Activated CD8-positive, alpha-beta memory T cell treated with anti-CD3 and anti-CD28 coated beads for 36 hours (primary cell): ENCODE measurements around the gene SIMC1. TPM values are rescaled to one million over a fixed set of nuclear protein-coding genes. Genes with fewer than 3 reads are reported as not detected.
"Not testable (repeated sequence)": the region's sequence is repeated elsewhere in the genome, so short reads cannot be mapped to it uniquely, and the experiment has no call there.

Source experiments
- CTCF ChIA-PET: fragments of 350-600 bp; sonication (Branson Sonifier 250); formaldehyde crosslinking; loops from one replicate; lab custom pipeline; 2021; ENCODE audit warnings: antibody characterized with exemption; lab: Charles Lee
- POLR2A ChIA-PET: fragments of 350-600 bp; sonication (Branson Sonifier 250); formaldehyde crosslinking; loops from one replicate; lab custom pipeline; 2021; ENCODE audit warnings: antibody characterized with exemption; lab: Charles Lee
- total RNA-seq, 2 experiments: library from RNA; stranded (reverse); gene quantifications; one replicate each; pipeline ENCODE4 v1.2.3, GENCODE V29; 2021

Gene SIMC1
- total RNA-seq, result 10 to 100 TPM; 22.5 to 24.5 TPM

GRCh38 chr5:176237971-176238644, at the start of gene SIMC1:
Gene SIMC1 (plus strand): TSS chr5:176238424. CDS start chr5:176238509, 85 bp downstream.
- CTCF ChIA-PET, result not testable (repeated sequence)

GRCh38 chr5:176188506-176189193, 49.6 kb upstream of the SIMC1 start:
- CTCF ChIA-PET, result no interaction called here
- POLR2A ChIA-PET, result no interaction called here

More at GRCh38 chr5:176237971-176238644, at the start of gene SIMC1:
- POLR2A ChIA-PET, result not testable (repeated sequence)

- ChIA-PET CTCF (no interaction called here), POLR2A (no interaction called here)
These were observed 48.4 kb upstream of the SIMC1 start for GRCh38 chr5:176189857-176190256.

GRCh38 chr5:176190886-176191755, 47.1 kb upstream of the SIMC1 start:
- ChIA-PET CTCF (no interaction called here), POLR2A (no interaction called here)

DNA sequence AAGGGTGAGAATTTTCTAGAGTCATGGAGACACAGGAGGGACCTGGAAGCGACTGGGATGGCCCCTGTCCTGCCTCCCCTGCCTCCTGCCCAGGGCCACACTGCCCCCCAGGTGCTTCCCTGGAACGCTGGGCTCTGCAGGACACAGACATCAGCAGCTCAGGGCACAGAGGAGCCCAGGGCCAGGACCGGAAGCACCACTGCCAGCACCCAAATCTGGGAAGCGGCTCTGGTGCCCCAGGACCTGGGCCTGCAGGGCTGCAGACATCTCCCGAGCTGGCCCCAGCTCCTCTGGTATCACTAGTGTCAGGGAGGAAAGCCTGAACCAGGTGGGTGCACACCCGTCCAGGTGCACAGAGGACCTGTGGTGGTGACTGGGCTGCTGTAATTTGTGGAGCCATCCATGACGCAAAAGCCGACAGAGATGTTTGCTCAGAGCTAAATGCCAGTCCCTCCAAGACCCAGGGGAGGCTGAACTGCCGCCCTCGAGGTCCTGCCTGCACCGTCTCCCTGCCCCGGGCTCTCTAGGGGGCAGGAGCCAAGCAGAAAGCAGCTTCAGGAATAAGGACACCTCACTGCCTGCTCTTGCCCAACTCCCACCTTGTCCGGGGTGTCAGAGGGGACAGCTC, 46.0 kb upstream of the SIMC1 start:
- POLR2A ChIA-PET, result no interaction called here
- CTCF ChIA-PET, result no interaction called here

- POLR2A ChIA-PET, CTCF ChIA-PET: not testable (repeated sequence)
These were observed 45.5 kb upstream of the SIMC1 start for GRCh38 chr5:176192722-176193117.

GRCh38 chr5:176193636-176194035, 44.6 kb upstream of the SIMC1 start:
- POLR2A ChIA-PET, result not testable (repeated sequence)

DNA sequence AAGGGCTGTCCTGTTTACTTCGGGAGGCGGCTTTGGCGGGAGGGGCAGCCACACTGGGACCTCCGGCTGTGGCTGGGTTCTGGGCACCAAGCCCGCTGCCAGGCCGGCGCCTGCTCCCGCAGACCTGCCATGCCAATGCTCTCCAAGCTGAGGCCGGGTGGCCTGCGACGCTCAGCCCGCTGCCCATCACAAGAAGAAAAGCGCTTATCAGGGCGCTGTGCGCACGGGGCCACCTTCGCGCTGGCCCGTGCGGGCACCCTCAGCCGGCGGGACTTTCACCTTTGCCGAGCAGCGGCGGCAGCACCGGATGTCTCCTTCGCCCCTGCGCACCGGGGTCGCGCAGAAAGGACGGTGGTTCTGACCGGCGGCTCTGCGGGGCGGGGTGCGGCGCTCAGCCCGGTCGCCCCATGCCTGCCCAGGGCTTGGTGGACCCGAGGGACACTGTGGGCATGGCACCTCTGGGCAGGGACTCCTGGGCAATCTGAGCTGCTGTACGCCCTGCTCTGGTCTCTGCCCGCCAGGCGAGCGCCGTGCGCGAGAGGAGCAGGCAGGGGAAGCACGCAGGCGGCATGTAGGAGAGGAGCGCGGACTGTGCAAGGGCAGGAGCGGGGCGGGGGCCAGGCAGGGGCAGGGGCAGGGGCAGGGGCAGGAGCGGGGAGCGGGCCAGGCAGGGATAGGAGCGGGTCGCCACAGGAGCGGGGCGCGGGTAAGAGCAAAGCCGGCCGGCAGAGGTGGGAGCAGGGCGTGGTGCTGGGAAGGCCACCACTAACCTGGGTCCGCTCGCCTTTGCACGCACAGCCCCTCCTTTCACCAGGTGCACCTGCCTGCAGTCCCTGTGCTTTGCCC, 43.8 kb upstream of the SIMC1 start:
- CTCF ChIA-PET, result not testable (repeated sequence)

More at GRCh38 chr5:176193636-176194035, 44.6 kb upstream of the SIMC1 start:
- CTCF ChIA-PET, result not testable (repeated sequence)

DNA sequence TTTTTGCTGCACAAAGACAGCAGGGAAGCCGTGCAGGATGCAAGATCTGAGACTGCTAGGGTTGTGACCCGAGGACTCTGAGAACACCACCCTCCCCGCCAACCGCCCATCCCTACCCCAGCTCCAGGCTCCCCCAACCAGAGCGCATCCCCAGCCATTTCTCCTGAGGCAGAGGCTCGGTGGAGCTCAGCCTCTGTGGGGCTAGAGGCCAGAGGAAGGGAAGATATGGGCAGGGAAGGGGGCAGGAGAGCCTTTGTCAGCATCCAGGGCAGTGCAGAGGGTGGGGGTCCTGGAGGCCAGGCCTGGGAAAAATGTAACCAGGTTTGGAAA, 43.2 kb upstream of the SIMC1 start:
- CTCF ChIA-PET, result not testable (repeated sequence)

More for the DNA sequence above, 43.8 kb upstream of the SIMC1 start:
- POLR2A ChIA-PET, result not testable (repeated sequence)

GRCh38 chr5:176195487-176196207, 42.6 kb upstream of the SIMC1 start:
- CTCF ChIA-PET, POLR2A ChIA-PET: not testable (repeated sequence)

More for the DNA sequence above, 43.2 kb upstream of the SIMC1 start:
- POLR2A ChIA-PET, result not testable (repeated sequence)

- POLR2A ChIA-PET, CTCF ChIA-PET: not testable (repeated sequence)
These were observed 41.4 kb upstream of the SIMC1 start for GRCh38 chr5:176196781-176197180.

DNA sequence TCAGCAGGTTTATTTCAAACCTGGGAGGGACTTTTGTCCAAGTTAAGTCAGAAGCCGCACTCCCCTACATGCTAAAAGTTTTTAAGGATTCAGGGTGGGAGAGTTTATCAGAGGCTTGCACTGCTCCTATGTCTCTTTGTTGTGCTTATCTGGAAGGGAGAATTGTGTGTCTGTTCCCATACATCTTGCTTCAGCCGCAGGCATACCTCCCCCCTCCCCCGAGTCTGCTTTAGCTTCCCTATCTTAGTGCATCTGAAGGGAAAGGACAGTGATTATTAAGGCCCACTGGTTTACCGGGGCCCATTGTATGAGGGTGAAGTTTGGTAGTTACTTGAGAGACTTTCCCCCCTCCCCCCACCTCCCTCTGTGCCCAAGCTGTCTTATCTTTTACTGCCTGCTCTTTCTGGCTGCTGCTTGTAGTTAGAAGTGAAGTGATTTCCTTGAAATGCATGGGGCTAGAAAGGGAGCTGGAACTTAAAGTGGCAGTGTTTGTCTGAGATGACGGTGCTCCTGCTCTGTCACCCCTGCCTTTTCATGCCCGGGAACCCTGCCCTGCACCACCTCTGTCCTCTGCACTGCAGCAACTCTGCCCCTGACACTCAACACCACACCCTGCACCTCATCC, 40.9 kb upstream of the SIMC1 start:
- POLR2A ChIA-PET, CTCF ChIA-PET: not testable (repeated sequence)

DNA sequence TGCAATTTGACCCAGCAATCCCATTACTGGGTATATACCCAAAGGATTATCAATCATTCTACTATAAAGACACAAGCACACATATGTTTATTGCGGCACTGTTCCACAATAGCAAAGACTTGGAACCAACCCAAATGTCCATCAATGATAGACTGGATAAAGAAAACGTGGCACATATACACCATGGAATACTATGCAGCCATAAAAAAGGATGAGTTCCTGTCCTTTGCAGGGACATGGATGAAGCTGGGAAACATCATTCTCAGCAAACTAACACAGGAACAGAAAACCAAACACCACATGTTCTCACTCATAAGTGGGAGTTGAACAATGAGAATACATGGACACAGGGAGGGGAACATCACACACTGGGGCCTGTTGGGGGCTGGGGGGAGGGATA, 39.9 kb upstream of the SIMC1 start:
- CTCF ChIA-PET, POLR2A ChIA-PET: not testable (repeated sequence)

- POLR2A ChIA-PET, CTCF ChIA-PET: not testable (repeated sequence)
These were observed 39.1 kb upstream of the SIMC1 start for GRCh38 chr5:176198991-176199733.

DNA sequence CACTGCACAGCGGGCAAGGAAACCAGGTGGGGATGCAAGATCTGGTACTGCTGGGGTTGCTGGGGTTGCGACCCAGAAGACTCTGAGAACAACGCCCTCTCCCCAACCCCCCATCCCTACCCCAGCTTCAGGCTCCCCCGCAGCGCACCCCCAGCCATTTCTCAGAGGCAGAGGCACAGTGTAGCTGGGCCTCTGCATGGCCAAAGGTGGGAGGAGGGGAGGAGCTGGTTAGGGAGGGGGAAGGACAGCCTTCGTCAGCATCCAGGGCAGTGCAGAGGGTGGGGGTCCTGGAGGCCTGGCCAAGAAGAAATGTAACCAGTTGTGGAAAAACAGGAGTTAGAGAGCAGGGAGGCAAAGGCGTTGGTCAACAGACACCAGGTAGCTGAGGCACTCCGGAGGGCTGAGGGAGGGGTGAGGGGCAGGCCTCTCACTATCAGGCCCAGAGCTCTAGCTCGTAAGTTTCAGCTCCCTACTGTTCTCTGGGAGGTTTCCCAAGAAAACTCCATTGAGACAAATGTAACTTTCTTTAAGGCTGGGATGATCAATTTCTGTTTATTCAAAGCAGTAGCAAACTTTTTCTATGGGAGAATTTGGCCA, 38.3 kb upstream of the SIMC1 start:
- POLR2A ChIA-PET, CTCF ChIA-PET: not testable (repeated sequence)

DNA sequence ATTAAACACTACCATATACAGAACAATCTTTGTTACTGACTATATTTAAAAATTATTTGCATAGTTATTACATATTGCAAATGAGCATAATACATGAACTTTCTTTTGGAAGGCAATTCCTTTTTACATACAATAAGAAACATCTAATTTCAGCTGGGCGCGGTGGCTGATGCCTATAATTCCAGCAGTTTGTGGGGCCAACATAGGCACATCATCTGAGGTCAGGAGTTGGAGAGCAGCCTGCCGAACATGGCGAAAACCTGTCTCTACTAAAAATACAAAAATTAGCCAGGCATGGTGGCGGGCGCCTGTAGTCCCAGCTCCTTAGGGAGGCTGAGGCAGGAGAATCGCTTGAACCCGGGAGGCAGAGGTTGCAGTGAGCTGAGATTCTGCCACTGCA, 36.4 kb upstream of the SIMC1 start:
- ChIA-PET CTCF (interaction anchor here (0.7 kb wide), 2 partner anchors 28 to 196 kb away, joined by 3 to 4 read pairs; no protein-coding TSS in a partner anchor), POLR2A (no interaction called here)

GRCh38 chr5:176203086-176203485, 35.1 kb upstream of the SIMC1 start:
- ChIA-PET CTCF (no interaction called here), POLR2A (no interaction called here)
